ENCODE measurements around the gene LHX8.

Gene LHX8

GRCh38 chr1:75129983-75130789 lies 4.0 kb upstream of the LHX8 start:
- Histone ChIP-seq H3K27me3 (ENCODE audit: insufficient read depth, poor library complexity, severe bottlenecking) (peaks cover 100% of the 10 kb centered on the region), H3K4me3 (ENCODE audit: severe bottlenecking) (no peak overlapping the region)

GRCh38 chr1:75130865-75131564 lies 3.2 kb upstream of the LHX8 start:
- H3K36me3 ChIP-seq (ENCODE audit: low read depth) = no peaks in the 10 kb centered on the region
- peaks cover 100% of the 10 kb centered on the region for H3K27me3 ChIP-seq (ENCODE audit: insufficient read depth, poor library complexity, severe bottlenecking)
- H3K4me3 ChIP-seq (ENCODE audit: severe bottlenecking) = no peak overlapping the region
- no peaks in the 10 kb centered on the region for H3K9me3 ChIP-seq (ENCODE audit: severe bottlenecking)
- no peak for DNase-seq (ENCODE audit: low spot score)
- H3K4me1 ChIP-seq (ENCODE audit: insufficient read depth, poor library complexity, severe bottlenecking) = no peaks in the 10 kb centered on the region
- H3K27ac ChIP-seq (ENCODE audit: poor library complexity, severe bottlenecking) = no peak overlapping the region
- TF ChIP-seq CTCF (IDR thresholded peaks at IDR 0.05; ENCODE audit: poor library complexity, severe bottlenecking) = no peak
- ATAC-seq (ENCODE audit: low read depth) = no peak

More at GRCh38 chr1:75129983-75130789, 4.0 kb upstream of the LHX8 start:
- no peak for ATAC-seq (ENCODE audit: low read depth)
- no peak overlapping the region for H3K27ac ChIP-seq (ENCODE audit: poor library complexity, severe bottlenecking)
- no peaks in the 10 kb centered on the region for H3K4me1 ChIP-seq (ENCODE audit: insufficient read depth, poor library complexity, severe bottlenecking)
- H3K9me3 ChIP-seq (ENCODE audit: severe bottlenecking) = no peaks in the 10 kb centered on the region
- no peak for DNase-seq (ENCODE audit: low spot score)
- no peaks in the 10 kb centered on the region for H3K36me3 ChIP-seq (ENCODE audit: low read depth)
- no peak for TF ChIP-seq CTCF (IDR thresholded peaks at IDR 0.05; ENCODE audit: poor library complexity, severe bottlenecking)

GRCh38 chr1:75131565-75132241 lies 2.5 kb upstream of the LHX8 start:
- H3K4me3 ChIP-seq (ENCODE audit: severe bottlenecking) = no peak overlapping the region
- peaks cover 100% of the 10 kb centered on the region for H3K27me3 ChIP-seq (ENCODE audit: insufficient read depth, poor library complexity, severe bottlenecking)
- DNase-seq (ENCODE audit: low spot score) = no peak
- H3K9me3 ChIP-seq (ENCODE audit: severe bottlenecking) = no peaks in the 10 kb centered on the region
- no peak overlapping the region for H3K27ac ChIP-seq (ENCODE audit: poor library complexity, severe bottlenecking)
- no peaks in the 10 kb centered on the region for H3K36me3 ChIP-seq (ENCODE audit: low read depth)
- no peaks in the 10 kb centered on the region for H3K4me1 ChIP-seq (ENCODE audit: insufficient read depth, poor library complexity, severe bottlenecking)
- ATAC-seq (ENCODE audit: low read depth) = no peak
- TF ChIP-seq CTCF (IDR thresholded peaks at IDR 0.05; ENCODE audit: poor library complexity, severe bottlenecking) = no peak

- H3K27me3 ChIP-seq (ENCODE audit: insufficient read depth, poor library complexity, severe bottlenecking) = peaks cover 99% of the 10 kb centered on the region
- no peak overlapping the region for H3K4me3 ChIP-seq (ENCODE audit: severe bottlenecking)
- DNase-seq (ENCODE audit: low spot score) (no peak), ATAC-seq (ENCODE audit: low read depth) (no peak)
- H3K9me3 ChIP-seq (ENCODE audit: severe bottlenecking) = no peaks in the 10 kb centered on the region
- H3K36me3 ChIP-seq (ENCODE audit: low read depth) = no peaks in the 10 kb centered on the region
- TF ChIP-seq CTCF (IDR thresholded peaks at IDR 0.05; ENCODE audit: poor library complexity, severe bottlenecking) = no peak
- no peak overlapping the region for H3K27ac ChIP-seq (ENCODE audit: poor library complexity, severe bottlenecking)
- no peaks in the 10 kb centered on the region for H3K4me1 ChIP-seq (ENCODE audit: insufficient read depth, poor library complexity, severe bottlenecking)
Measured at GRCh38 chr1:75132242-75132811, 1.9 kb upstream of the LHX8 start.
